Measurements from ENCODE around the gene MAB21L2.

MAB21L2 gene

DNA sequence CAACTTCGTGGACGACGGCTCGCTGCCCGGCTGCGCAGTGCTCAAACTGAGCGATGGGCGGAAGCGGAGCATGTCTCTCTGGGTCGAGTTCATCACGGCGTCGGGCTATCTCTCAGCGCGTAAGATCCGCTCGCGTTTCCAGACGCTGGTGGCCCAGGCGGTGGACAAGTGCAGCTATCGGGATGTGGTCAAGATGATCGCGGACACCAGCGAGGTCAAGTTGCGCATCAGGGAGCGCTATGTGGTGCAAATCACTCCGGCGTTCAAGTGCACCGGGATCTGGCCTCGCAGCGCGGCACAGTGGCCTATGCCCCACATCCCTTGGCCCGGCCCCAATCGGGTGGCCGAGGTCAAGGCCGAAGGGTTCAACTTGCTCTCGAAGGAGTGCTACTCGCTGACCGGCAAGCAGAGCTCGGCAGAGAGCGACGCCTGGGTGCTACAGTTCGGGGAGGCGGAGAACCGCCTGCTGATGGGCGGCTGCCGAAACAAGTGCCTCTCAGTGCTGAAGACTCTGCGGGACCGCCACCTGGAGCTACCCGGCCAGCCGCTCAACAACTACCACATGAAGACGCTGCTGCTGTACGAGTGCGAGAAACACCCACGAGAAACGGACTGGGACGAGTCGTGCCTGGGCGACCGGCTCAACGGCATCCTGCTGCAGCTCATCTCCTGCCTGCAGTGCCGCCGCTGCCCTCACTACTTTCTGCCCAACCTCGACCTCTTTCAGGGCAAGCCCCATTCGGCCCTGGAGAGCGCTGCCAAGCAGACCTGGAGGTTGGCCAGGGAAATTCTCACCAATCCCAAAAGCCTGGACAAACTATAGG lies 1.5 kb downstream of the MAB21L2 start:
- Histone ChIP-seq H3K4me1 (ENCODE audit: control insufficient read depth, insufficient read depth, low read length) (peaks cover 3% of the 10 kb centered on the region), H3K4me3 (ENCODE audit: insufficient read depth, low read depth, low read length) (peak overlapping the region; percentile 65), H3K27me3 (ENCODE audit: control insufficient read depth, insufficient read depth, low read length, poor library complexity, severe bottlenecking) (peaks cover 75% of the 10 kb centered on the region), H3K36me3 (ENCODE audit: control insufficient read depth, insufficient read depth, low read length) (no peaks in the 10 kb centered on the region), H3K9me3 (ENCODE audit: control insufficient read depth, low read length) (no peaks in the 10 kb centered on the region), H3K27ac (ENCODE audit: insufficient read depth, low read depth, low read length, poor library complexity, severe bottlenecking) (no peak overlapping the region)
- 0 to 1% methylated on average over 66 of the region's 66 CpGs for WGBS, 2 experiments

DNA sequence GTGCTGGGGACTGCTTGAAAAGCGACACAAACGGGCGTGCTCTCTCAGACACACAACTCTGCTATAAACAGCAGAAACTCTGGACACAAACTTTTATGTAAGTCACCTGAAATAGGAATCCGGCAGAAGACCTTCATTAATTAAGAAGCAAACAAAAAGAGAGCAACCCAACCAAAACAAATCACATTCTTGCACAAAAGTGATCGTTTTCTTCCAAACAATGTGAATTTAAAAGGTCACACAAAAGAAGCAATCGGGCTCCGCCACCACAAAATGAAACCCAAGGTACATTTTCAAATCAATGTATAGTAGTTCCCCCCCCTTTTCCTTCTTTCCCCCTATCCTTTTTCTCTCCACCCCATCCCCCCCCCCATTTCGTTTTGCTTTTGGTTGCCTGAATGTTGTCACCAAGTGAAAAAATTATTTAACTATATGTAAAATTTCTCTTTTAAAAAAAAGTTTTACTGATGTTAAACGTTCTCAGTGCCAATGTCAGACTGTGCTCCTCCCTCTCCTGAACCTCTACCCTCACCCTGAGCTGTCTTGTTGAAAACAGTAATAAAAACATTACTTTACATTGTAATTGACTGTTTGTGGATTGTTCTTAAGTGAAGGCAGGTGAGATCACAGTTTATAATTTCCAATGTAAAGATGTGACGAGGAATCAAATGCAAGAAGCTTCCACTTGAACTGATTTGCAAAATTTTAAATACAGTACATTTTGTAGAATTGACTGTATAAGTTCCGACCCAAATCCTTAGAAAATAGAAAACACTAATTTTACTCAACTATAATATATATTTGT lies 2.4 kb downstream of the MAB21L2 start:
- WGBS, 2 experiments: 14% methylated on average over 8 of the region's 11 CpGs
- no peaks in the 10 kb centered on the region for H3K36me3 ChIP-seq (ENCODE audit: control insufficient read depth, insufficient read depth, low read length)
- peaks cover 66% of the 10 kb centered on the region for H3K27me3 ChIP-seq (ENCODE audit: control insufficient read depth, insufficient read depth, low read length, poor library complexity, severe bottlenecking)
- peak overlapping the region; percentile 65 for H3K4me3 ChIP-seq (ENCODE audit: insufficient read depth, low read depth, low read length)
- no peak overlapping the region for H3K27ac ChIP-seq (ENCODE audit: insufficient read depth, low read depth, low read length, poor library complexity, severe bottlenecking)
- no peaks in the 10 kb centered on the region for H3K9me3 ChIP-seq (ENCODE audit: control insufficient read depth, low read length)
- H3K4me1 ChIP-seq (ENCODE audit: control insufficient read depth, insufficient read depth, low read length): peaks cover 3% of the 10 kb centered on the region

DNA sequence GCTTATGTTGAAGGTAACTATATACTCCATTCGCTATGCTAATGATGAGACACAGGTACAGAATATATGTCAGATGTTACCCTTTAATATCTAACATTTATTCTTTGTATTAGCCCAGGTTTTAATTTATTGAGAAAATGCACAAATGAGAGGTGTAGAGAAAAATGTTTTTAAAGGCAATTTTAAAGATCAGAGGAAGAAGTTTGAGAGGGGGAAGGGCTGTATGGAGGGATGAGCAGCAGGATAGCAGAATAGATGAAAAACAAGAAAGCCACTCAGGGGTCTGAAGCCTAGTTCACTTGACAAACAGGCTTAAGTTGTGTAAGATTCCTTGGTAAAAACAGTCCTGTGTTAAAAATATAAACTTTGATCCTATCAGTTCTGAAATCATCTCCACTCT lies 3.7 kb downstream of the MAB21L2 start:
- H3K4me1 ChIP-seq (ENCODE audit: control insufficient read depth, insufficient read depth, low read length): peaks cover 7% of the 10 kb centered on the region
- 100% methylated on average over 1 of the region's 1 CpG; no CpG with 5 or more reads in 1 of the 2 experiments for WGBS, 2 experiments
- H3K4me3 ChIP-seq (ENCODE audit: insufficient read depth, low read depth, low read length): peak overlapping the region; percentile 65
- no peaks in the 10 kb centered on the region for H3K36me3 ChIP-seq (ENCODE audit: control insufficient read depth, insufficient read depth, low read length)
- H3K27me3 ChIP-seq (ENCODE audit: control insufficient read depth, insufficient read depth, low read length, poor library complexity, severe bottlenecking): peaks cover 53% of the 10 kb centered on the region
- H3K27ac ChIP-seq (ENCODE audit: insufficient read depth, low read depth, low read length, poor library complexity, severe bottlenecking): no peak overlapping the region
- no peaks in the 10 kb centered on the region for H3K9me3 ChIP-seq (ENCODE audit: control insufficient read depth, low read length)

DNA sequence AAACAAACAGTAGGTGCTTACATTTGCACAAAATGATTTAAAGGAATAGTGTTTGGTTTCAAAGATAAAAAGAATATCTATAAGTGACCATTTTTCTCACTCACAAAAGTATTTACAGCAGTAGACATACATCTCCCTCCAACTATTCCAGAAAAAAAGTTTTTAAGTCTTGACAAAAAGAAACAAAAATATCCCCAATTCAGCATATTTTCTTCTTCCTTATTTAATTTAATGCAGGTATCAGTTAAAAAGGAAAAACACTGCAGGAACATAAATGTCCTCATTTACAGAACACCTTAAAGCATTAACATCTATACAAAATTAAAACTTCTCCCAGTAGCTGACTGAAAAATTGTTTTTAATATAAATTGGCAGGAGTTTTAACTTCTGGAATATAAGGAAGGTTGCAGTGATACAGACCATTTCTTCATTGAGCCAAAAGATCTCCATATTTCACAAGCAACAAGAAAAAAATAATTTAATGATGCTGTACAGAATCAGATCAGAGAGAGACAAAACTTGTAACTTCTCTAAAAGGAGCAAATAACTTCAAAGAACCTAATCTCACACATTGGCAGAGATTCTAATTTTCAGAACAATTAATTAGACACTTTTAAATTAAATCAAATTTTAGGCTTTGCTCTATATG lies 4.3 kb downstream of the MAB21L2 start:
- H3K27me3 ChIP-seq (ENCODE audit: control insufficient read depth, insufficient read depth, low read length, poor library complexity, severe bottlenecking): peaks cover 47% of the 10 kb centered on the region
- no peaks in the 10 kb centered on the region for H3K36me3 ChIP-seq (ENCODE audit: control insufficient read depth, insufficient read depth, low read length)
- H3K9me3 ChIP-seq (ENCODE audit: control insufficient read depth, low read length): no peaks in the 10 kb centered on the region
- no peak overlapping the region for H3K27ac ChIP-seq (ENCODE audit: insufficient read depth, low read depth, low read length, poor library complexity, severe bottlenecking)
- peaks cover 13% of the 10 kb centered on the region for H3K4me1 ChIP-seq (ENCODE audit: control insufficient read depth, insufficient read depth, low read length)
- H3K4me3 ChIP-seq (ENCODE audit: insufficient read depth, low read depth, low read length): peak overlapping the region; percentile 65

DNA sequence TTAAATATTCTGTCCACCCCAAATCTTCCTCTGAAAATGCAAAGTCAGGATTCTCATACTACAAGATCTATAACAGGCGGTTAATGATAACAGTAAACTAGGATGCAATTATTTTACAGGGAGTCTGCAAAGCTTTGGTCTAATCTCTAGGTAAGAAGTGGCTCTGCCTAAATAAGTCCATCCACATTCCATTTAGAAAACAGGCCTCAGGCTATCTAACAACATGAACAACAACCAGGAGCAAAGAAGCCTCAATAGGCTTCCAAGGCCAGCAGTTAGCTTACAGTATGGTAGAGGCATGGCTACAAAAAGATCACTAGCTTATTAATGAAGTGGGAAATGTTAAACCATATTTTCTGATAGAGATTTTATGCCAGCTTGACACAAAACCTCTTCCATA lies 6.4 kb downstream of the MAB21L2 start:
- 100% methylated on average over 1 of the region's 1 CpG for WGBS, 2 experiments
- peak overlapping the region; percentile 25 for H3K4me3 ChIP-seq (ENCODE audit: insufficient read depth, low read depth, low read length)

DNA sequence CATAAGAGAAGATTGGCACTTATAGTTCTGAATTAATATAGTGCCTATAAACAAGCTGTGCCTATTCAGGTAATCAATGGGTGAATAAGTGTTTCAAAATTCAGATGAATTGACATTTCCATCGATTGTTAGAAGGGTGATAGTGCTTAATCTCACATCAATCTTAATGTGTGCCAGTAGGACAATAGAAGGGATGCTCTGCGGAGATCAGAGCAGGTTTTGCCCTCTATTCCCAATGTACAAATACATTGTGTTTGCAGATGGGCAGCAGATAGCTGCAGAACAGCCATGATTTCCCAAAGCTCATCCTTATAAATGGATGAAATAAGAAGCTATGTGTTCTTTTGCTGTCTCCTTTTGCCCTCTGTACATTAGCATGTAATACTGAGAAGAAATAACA lies 7.2 kb downstream of the MAB21L2 start:
- no peak overlapping the region for H3K4me3 ChIP-seq (ENCODE audit: insufficient read depth, low read depth, low read length)
- H3K27ac ChIP-seq (ENCODE audit: insufficient read depth, low read depth, low read length, poor library complexity, severe bottlenecking): no peak overlapping the region
- no peaks in the 10 kb centered on the region for H3K9me3 ChIP-seq (ENCODE audit: control insufficient read depth, low read length)
- 79 to 96% methylated on average over 2 of the region's 2 CpGs for WGBS, 2 experiments
- peaks cover 18% of the 10 kb centered on the region for H3K27me3 ChIP-seq (ENCODE audit: control insufficient read depth, insufficient read depth, low read length, poor library complexity, severe bottlenecking)
- H3K36me3 ChIP-seq (ENCODE audit: control insufficient read depth, insufficient read depth, low read length): no peaks in the 10 kb centered on the region
- H3K4me1 ChIP-seq (ENCODE audit: control insufficient read depth, insufficient read depth, low read length): peaks cover 14% of the 10 kb centered on the region

More for the DNA sequence above, 6.4 kb downstream of the MAB21L2 start:
- H3K4me1 ChIP-seq (ENCODE audit: control insufficient read depth, insufficient read depth, low read length): peaks cover 14% of the 10 kb centered on the region
- no peak overlapping the region for H3K27ac ChIP-seq (ENCODE audit: insufficient read depth, low read depth, low read length, poor library complexity, severe bottlenecking)
- H3K36me3 ChIP-seq (ENCODE audit: control insufficient read depth, insufficient read depth, low read length): no peaks in the 10 kb centered on the region
- H3K27me3 ChIP-seq (ENCODE audit: control insufficient read depth, insufficient read depth, low read length, poor library complexity, severe bottlenecking): peaks cover 26% of the 10 kb centered on the region
- H3K9me3 ChIP-seq (ENCODE audit: control insufficient read depth, low read length): no peaks in the 10 kb centered on the region

DNA sequence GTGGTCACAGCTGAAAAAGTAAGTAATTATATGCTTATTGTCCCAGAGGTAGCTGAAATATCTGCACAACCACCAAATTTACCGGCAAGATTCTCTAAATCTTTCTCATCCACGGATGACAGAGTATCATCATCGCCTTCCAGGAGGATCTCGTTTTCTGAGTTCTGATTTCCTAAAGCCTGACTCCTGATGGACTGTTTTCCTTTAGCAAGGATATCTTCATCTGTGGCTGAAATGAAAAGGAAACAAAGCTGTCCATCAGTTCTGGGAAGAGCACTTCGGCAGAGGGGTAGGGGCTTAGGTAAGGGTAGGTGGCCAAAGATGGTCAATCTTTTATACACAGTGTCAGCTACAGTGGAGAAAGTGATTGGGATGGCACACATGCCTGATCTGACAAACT lies 8.7 kb downstream of the MAB21L2 start:
- no peak overlapping the region for H3K4me3 ChIP-seq (ENCODE audit: insufficient read depth, low read depth, low read length)
- H3K9me3 ChIP-seq (ENCODE audit: control insufficient read depth, low read length): no peaks in the 10 kb centered on the region
- WGBS, 2 experiments: 84 to 90% methylated on average over 5 of the region's 5 CpGs
- H3K27me3 ChIP-seq (ENCODE audit: control insufficient read depth, insufficient read depth, low read length, poor library complexity, severe bottlenecking): peaks cover 3% of the 10 kb centered on the region
- H3K4me1 ChIP-seq (ENCODE audit: control insufficient read depth, insufficient read depth, low read length): peaks cover 14% of the 10 kb centered on the region
- H3K27ac ChIP-seq (ENCODE audit: insufficient read depth, low read depth, low read length, poor library complexity, severe bottlenecking): no peak overlapping the region
- H3K36me3 ChIP-seq (ENCODE audit: control insufficient read depth, insufficient read depth, low read length): no peaks in the 10 kb centered on the region

DNA sequence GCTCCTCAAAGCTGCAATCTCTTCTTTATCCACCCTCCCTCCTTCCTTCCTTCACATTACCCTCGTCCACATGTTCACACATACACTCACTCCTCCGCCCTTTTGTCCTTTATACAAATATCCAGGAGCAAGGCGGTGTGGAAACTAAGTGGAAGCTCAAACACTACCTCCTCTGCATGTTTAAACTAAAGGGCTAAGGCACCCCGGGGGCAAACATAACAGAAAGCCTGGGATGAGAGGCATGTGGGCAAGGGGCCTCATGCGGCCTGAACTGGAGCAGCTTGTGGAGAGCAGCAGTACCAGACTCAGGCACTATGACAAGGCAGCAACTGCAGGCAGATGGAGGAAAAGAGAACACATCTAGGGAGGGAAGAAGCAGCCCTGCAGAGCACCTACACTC lies 9.5 kb downstream of the MAB21L2 start:
- H3K4me1 ChIP-seq (ENCODE audit: control insufficient read depth, insufficient read depth, low read length): peaks cover 14% of the 10 kb centered on the region
- 5 to 7% methylated on average over 5 of the region's 5 CpGs for WGBS, 2 experiments
- H3K27ac ChIP-seq (ENCODE audit: insufficient read depth, low read depth, low read length, poor library complexity, severe bottlenecking): peak overlapping the region; percentile 48
- no peaks in the 10 kb centered on the region for H3K9me3 ChIP-seq (ENCODE audit: control insufficient read depth, low read length)
- H3K27me3 ChIP-seq (ENCODE audit: control insufficient read depth, insufficient read depth, low read length, poor library complexity, severe bottlenecking): no peaks in the 10 kb centered on the region
- no peaks in the 10 kb centered on the region for H3K36me3 ChIP-seq (ENCODE audit: control insufficient read depth, insufficient read depth, low read length)
- no peak overlapping the region for H3K4me3 ChIP-seq (ENCODE audit: insufficient read depth, low read depth, low read length)

DNA sequence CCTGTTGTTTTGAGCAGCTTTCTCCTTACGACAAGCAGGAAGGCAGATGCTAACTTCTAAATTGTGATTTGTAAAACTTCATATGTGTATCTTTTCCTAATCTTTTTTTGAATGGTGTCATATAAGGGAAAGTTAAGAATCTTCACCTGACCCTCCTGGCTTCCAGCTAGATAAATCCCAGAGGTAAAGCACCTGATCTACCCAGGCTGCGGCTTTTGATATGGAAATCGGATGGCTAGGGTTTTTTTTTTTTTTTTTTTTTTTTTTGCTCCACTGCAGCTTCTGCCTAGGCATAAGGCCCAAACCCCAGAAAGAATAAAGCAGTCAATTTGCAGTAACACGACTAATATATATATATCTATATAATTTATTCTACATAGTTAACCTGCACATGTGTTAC lies 10.0 kb downstream of the MAB21L2 start:
- 0 to 43% methylated on average over 1 to 3 of the region's 4 CpGs for WGBS, 2 experiments
- no peaks in the 10 kb centered on the region for H3K36me3 ChIP-seq (ENCODE audit: control insufficient read depth, insufficient read depth, low read length)
- H3K9me3 ChIP-seq (ENCODE audit: control insufficient read depth, low read length): no peaks in the 10 kb centered on the region
- H3K4me3 ChIP-seq (ENCODE audit: insufficient read depth, low read depth, low read length): no peak overlapping the region
- no peak overlapping the region for H3K27ac ChIP-seq (ENCODE audit: insufficient read depth, low read depth, low read length, poor library complexity, severe bottlenecking)
- H3K4me1 ChIP-seq (ENCODE audit: control insufficient read depth, insufficient read depth, low read length): peaks cover 14% of the 10 kb centered on the region
- H3K27me3 ChIP-seq (ENCODE audit: control insufficient read depth, insufficient read depth, low read length, poor library complexity, severe bottlenecking): no peaks in the 10 kb centered on the region

DNA sequence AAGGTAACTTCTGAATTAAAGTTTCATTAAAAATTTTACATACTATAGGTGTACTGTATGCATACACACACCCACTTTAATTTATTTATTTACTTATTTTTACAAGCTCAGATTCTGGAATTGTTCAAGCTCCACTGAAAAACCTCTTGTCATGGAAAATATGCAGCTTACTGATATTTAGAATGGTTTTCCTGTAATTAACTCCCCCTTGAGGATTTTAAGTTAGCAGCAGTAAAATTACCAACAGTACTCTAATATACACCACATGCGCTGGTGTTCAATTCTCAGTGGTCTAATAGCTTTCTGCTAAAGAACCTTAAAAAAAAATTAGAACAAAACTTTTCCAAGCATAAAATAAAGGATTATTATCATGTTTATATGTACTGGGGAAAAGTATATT lies 12.0 kb downstream of the MAB21L2 start:
- H3K36me3 ChIP-seq (ENCODE audit: control insufficient read depth, insufficient read depth, low read length): no peaks in the 10 kb centered on the region
- no peak overlapping the region for H3K27ac ChIP-seq (ENCODE audit: insufficient read depth, low read depth, low read length, poor library complexity, severe bottlenecking)
- no peak overlapping the region for H3K4me3 ChIP-seq (ENCODE audit: insufficient read depth, low read depth, low read length)
- 100% methylated on average over 1 of the region's 1 CpG; no CpG with 5 or more reads in 1 of the 2 experiments for whole genome bisulfite sequencing, 2 experiments
- H3K9me3 ChIP-seq (ENCODE audit: control insufficient read depth, low read length): no peaks in the 10 kb centered on the region
- peaks cover 14% of the 10 kb centered on the region for H3K4me1 ChIP-seq (ENCODE audit: control insufficient read depth, insufficient read depth, low read length)
- H3K27me3 ChIP-seq (ENCODE audit: control insufficient read depth, insufficient read depth, low read length, poor library complexity, severe bottlenecking): no peaks in the 10 kb centered on the region
